ENCODE results near the gene ZCCHC12. TPM values are rescaled to one million over a fixed set of nuclear protein-coding genes. Genes with fewer than 3 reads are reported as not detected.

ZCCHC12 gene
- total RNA-seq, result not detected in 2 replicates

GRCh38 chrX:118823263-118824172 is at the start of gene ZCCHC12:
Gene ZCCHC12 (plus strand): TSS chrX:118823824. CDS start chrX:118825245, 1,421 bp downstream.

Other genes starting within 250 kb of the ZCCHC12 start
- 28.8 and 35.8 TPM in 2 replicates for gene IL13RA1, start 96.2 kb upstream of the ZCCHC12 start, total RNA-seq
- gene LONRF3, start 150.8 kb downstream of the ZCCHC12 start, total RNA-seq, result 0.29 TPM in 1 of 2 replicates, not detected in the other
- gene CT47C1, start 249.2 kb downstream of the ZCCHC12 start, total RNA-seq, result not detected in 2 replicates